Measurements from ENCODE around the gene PLA2G4B.

DNA sequence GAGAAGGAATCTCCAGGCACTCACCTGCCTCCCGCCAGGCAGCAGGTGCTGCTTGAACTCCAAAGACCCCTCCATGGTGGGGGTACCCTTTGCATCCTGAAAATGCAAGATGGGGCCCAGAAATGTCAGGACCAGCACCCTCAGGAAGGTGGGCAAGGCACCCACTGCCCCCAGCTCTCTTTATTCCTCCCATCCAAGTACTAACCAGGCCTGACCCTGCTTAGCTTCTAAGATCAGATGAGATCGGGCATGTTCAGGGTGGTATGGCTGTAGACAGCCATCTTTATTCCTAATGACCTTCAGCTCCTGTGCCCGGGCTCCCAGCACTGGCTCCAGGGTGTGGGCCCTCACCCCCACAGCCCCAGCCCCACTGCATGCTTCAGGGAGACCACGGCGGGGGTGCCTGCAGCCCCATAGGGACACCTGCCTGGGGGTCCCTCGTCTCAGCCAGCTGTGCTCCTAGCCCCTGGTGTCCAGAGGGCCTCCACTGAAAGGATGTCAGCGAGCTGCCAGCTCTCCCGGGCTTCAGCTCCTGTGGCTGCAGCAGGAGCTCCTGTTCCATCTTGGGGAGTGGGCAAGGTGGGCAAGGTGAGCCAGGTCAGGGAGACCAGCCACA is 13.2 kb downstream of the PLA2G4B start:
- TF ChIP-seq, protein P1, sequence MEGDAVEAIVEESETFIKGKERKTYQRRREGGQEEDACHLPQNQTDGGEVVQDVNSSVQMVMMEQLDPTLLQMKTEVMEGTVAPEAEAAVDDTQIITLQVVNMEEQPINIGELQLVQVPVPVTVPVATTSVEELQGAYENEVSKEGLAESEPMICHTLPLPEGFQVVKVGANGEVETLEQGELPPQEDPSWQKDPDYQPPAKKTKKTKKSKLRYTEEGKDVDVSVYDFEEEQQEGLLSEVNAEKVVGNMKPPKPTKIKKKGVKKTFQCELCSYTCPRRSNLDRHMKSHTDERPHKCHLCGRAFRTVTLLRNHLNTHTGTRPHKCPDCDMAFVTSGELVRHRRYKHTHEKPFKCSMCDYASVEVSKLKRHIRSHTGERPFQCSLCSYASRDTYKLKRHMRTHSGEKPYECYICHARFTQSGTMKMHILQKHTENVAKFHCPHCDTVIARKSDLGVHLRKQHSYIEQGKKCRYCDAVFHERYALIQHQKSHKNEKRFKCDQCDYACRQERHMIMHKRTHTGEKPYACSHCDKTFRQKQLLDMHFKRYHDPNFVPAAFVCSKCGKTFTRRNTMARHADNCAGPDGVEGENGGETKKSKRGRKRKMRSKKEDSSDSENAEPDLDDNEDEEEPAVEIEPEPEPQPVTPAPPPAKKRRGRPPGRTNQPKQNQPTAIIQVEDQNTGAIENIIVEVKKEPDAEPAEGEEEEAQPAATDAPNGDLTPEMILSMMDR (IDR thresholded peaks at IDR 0.05), result no peak
- no peak for TF ChIP-seq POLR2A (IDR thresholded peaks at IDR 0.05)

Data from prostate gland (tissue), 2 donors.